ENCODE results near the gene IGFBP7.

The IGFBP7 gene

DNA sequence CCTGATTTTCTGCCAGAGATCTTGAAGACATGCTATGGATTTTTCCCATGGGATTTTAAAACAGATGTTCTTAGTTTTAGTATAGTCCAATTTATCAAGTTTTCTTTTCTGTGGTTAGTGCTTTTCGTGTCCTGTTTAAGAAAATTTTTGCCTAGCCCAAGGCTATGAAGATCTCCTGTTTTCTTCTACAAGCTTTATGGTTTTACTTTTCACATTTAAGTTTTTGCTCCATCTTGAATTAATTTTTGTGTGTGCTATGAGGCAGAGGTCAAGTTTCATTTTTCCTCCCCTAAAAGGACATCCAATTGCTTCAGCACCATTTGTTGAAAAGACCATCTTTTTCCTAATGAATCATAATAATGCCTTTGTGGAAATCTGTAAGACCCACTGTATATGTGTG, 65.9 kb downstream of the IGFBP7 start:
- TF ChIP-seq, protein P1, sequence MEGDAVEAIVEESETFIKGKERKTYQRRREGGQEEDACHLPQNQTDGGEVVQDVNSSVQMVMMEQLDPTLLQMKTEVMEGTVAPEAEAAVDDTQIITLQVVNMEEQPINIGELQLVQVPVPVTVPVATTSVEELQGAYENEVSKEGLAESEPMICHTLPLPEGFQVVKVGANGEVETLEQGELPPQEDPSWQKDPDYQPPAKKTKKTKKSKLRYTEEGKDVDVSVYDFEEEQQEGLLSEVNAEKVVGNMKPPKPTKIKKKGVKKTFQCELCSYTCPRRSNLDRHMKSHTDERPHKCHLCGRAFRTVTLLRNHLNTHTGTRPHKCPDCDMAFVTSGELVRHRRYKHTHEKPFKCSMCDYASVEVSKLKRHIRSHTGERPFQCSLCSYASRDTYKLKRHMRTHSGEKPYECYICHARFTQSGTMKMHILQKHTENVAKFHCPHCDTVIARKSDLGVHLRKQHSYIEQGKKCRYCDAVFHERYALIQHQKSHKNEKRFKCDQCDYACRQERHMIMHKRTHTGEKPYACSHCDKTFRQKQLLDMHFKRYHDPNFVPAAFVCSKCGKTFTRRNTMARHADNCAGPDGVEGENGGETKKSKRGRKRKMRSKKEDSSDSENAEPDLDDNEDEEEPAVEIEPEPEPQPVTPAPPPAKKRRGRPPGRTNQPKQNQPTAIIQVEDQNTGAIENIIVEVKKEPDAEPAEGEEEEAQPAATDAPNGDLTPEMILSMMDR (conservative IDR thresholded peaks at IDR 0.05): no peak
- no peak overlapping the region for H3K27ac ChIP-seq

DNA sequence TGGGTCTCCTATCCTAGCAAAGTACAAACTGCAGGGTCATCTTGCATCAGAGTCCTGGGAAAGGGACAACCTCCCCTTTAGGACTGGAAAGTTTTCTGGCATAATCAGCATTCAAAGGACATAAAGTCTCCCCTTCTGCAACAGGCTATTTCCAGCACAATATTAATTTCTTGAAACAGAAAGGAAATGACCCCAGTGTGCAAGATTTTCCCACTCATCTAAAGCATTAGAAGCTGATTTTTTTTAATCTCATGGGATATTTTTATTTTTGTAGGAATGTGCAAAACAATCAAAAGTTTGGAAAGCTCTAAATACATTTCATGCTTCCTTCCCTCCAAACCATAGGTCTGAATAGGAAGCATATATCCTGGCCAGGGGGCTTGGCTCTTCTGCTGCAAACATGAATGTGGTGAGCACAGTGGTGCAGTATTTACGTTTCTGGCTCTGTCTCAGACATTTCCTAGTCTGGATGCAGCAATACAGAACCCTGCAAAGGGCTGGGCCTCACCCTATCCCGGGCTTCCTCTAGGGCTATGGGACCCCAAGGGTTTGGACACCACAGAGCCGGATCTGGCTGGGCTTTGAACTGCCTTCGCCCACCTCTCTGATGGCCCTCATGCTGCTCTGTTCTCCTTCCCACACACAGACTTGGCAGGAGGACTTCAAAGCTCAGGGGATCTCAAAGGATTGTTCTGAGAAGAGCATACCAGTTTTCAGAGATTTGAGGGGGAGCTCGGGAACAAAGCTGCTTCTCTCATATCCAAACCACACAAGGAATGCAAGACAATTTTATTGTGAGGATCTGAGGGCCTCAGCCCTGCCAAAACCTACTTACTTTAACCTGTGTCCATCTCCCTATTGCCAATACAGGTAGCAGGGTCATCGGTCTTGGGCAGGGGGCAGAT, 66.6 kb downstream of the IGFBP7 start:
- no peak overlapping the region for H3K27ac ChIP-seq
- TF ChIP-seq, protein P1 (conservative IDR thresholded peaks at IDR 0.05): no peak

DNA sequence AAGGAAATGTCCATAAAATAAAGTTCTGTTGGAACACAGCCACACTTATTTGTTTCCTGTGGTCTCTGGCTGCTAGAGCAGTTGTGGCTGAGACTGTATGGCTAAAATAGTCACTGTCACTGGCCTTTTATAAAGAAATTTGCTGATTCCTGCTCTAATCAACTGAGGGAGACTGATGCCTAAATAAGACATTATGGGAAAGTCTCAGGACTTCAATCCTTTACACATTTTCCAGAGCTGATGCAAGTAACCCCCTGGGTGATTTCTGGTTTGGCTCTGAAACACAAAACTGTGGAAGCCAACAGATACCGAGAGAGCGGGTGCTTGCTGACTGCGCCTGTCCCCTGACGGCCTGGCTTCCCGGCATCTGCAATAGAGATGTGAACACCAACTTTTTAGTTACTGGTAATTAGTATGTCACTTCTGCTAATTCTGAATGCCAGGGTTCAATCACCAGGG, 67.4 kb downstream of the IGFBP7 start:
- H3K27ac ChIP-seq: no peak overlapping the region
- TF ChIP-seq, protein P1 (conservative IDR thresholded peaks at IDR 0.05): no peak

GRCh38 chr4:57041020-57041419, 69.2 kb downstream of the IGFBP7 start:
- H3K27ac ChIP-seq: no peak overlapping the region
- TF ChIP-seq, protein P1 (conservative IDR thresholded peaks at IDR 0.05): no peak

DNA sequence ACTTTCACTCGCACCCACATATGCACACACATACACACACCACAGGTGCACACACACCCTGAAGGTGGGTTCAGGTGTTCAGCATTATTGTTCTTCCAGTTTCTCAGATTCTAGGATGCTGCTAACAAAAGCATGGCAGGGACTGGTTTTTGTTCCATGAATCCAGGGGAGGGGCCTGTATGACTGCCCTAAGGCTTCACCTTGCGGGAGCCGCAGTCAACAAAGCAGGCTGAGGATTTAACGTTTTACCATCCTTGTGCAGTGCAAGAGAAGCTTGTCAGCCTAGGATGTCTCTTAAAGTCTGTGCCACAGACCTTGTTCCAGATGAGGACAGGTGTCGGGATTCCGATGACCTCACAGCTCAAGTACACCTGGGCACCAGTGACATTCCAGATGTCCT, 69.7 kb downstream of the IGFBP7 start:
- H3K27ac ChIP-seq: no peak overlapping the region
- TF ChIP-seq, protein P1 (conservative IDR thresholded peaks at IDR 0.05): no peak

DNA sequence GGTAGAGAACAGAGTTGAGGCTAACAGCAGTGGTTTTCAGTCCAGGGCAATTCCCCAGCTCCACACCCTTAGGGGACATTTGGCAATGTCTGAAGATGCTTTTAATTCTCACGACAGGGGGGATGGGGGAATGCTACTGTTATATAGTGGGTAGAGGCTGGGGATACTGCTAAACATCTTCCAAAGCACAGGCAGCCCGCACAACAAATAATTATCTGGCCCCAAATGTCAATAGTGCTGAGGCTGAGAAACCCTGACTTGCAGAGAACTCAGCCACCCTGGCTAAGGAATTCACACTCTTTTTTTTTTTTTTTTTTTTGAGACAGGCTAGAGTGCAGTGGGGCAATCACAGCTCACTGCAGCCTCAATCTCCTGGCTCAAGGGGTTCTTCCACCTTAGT, 70.8 kb downstream of the IGFBP7 start:
- no peak overlapping the region for H3K27ac ChIP-seq
- TF ChIP-seq, protein P1 (conservative IDR thresholded peaks at IDR 0.05): no peak

DNA sequence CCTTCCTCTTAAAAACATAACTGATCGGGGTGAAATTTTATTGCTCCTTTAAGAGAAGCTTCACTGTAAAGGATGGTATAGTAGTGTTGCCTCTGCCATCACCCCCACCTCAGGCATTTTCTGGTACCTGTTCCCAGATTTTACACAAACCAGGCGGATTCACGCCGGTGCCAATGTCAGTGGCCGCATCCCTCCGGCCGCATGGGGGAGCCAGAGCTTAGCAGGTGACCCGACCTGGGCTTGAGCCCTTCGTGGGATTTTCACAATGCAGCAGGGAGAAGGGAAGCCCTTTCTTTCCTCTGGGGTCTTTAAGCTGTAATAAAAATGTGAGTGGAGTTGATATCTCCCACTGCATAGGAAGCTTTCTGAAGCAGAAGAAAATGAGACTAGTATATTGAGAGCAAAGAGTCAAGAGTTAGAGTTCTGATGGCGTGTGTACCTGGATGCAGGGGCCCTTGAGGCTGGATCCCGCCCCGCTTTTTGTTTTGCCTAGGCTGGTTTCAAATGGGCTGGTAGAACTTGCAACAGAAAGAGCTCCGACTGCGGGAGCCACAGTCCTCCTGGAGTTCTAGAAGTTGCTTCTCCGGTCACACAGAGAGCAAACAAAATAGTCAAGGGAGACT, 72.1 kb downstream of the IGFBP7 start:
- peak overlapping the region; percentile 44; the same call in 1 of the 2 replicates for H3K27ac ChIP-seq
- TF ChIP-seq, protein P1 (conservative IDR thresholded peaks at IDR 0.05): peak; percentile 96
